Brain microvascular endothelial cell (primary cell): ENCODE measurements around the gene ACO2.

Experiments
- DNase-seq: peaks from one replicate; pipeline ENCODE4 v3.0.0-alpha.2; 2020
- H3K27ac ChIP-seq: fragments of 250-450 bp; sonication (Bioruptor Pico); 2 replicates; pipeline ENCODE4 v1.5.1; 2020; ENCODE audit warnings: mild to moderate bottlenecking, moderate library complexity
- H3K27me3 ChIP-seq: fragments of 250-450 bp; sonication (Bioruptor Pico); replicated peaks from 2 replicates; pipeline ENCODE4 v1.5.1; 2020; ENCODE audit warnings: mild to moderate bottlenecking
- H3K36me3 ChIP-seq: fragments of 250-450 bp; sonication (Bioruptor Pico); replicated peaks from 2 replicates; pipeline ENCODE4 v1.5.1; 2020; ENCODE audit warnings: mild to moderate bottlenecking
- H3K4me3 ChIP-seq: 2 replicates; pipeline ENCODE4 v1.5.1; 2011; ENCODE audit warnings: low read depth, mild to moderate bottlenecking, control low read depth, low read length, moderate library complexity
- CTCF ChIP-seq: IDR thresholded peaks from 2 replicates; pipeline ENCODE4 v1.5.1; 2011; ENCODE audit warnings: low read depth, mild to moderate bottlenecking, moderate library complexity, low read length, control low read depth, inconsistent platforms; ENCODE audit errors: missing control alignments
- in situ Hi-C: cut with HindIII; loops from 2 replicates; pipeline ENCODE4 v1.10.0; 2017; ENCODE audit warnings: low sequenced_read_pairs, low pct_ligation_motif_present

The ACO2 gene

GRCh38 chr22:41543854-41544670, 75.1 kb downstream of the ACO2 start, which contains the start of gene POLR3H:
POLR3H (minus strand) TSS chr22:41544470; CDS start chr22:41544101, 369 bp downstream.
- Histone ChIP-seq H3K27ac (peak within 1 kb of the TSS; percentile 57), H3K36me3 (peaks cover 4% of the 10 kb centered on the region), H3K4me3 (peak within 1 kb of the TSS; percentile 91), H3K27me3 (no peaks in the 10 kb centered on the region)
- peak; percentile 62 for TF ChIP-seq CTCF
- in situ Hi-C loops = no loop called here
- peak; percentile 98 for DNase-seq

GRCh38 chr22:41544671-41545476, 76.0 kb downstream of the ACO2 start:
- DNase-seq = no peak
- H3K27me3 ChIP-seq = no peaks in the 10 kb centered on the region
- H3K36me3 ChIP-seq = no peaks in the 10 kb centered on the region
- TF ChIP-seq CTCF = no peak
- peak overlapping the region; percentile 34 for H3K4me3 ChIP-seq
- in situ Hi-C loops = no loop called here
- H3K27ac ChIP-seq = no peak overlapping the region

GRCh38 chr22:41548830-41549211, 79.9 kb downstream of the ACO2 start:
- no peak overlapping the region for H3K4me3 ChIP-seq
- H3K27ac ChIP-seq = no peak overlapping the region
- H3K27me3 ChIP-seq = no peaks in the 10 kb centered on the region
- H3K36me3 ChIP-seq = no peaks in the 10 kb centered on the region
- no peak for DNase-seq
- in situ Hi-C loops = no loop called here
- TF ChIP-seq CTCF = no peak

GRCh38 chr22:41550952-41551491, 82.1 kb downstream of the ACO2 start:
- DNase-seq = no peak
- H3K4me3 ChIP-seq = no peak overlapping the region
- in situ Hi-C loops = no loop called here
- H3K36me3 ChIP-seq = no peaks in the 10 kb centered on the region
- no peak for TF ChIP-seq CTCF
- H3K27me3 ChIP-seq = no peaks in the 10 kb centered on the region
- no peak overlapping the region for H3K27ac ChIP-seq

- H3K27ac ChIP-seq = no peak overlapping the region
- in situ Hi-C loops = no loop called here
- TF ChIP-seq CTCF = no peak
- H3K27me3 ChIP-seq = no peaks in the 10 kb centered on the region
- H3K4me3 ChIP-seq = no peak overlapping the region
- H3K36me3 ChIP-seq = no peaks in the 10 kb centered on the region
- no peak for DNase-seq
Observed at GRCh38 chr22:41551877-41552582, 83.1 kb downstream of the ACO2 start.
